HL-60 (cell line): Measurements from ENCODE around the gene ZNF384.

Experiments used
- CTCF ChIP-seq: IDR thresholded peaks from one replicate; pipeline ENCODE4 v1.5.1; 2011; ENCODE audit warnings: low read length, control low read depth, inconsistent platforms; ENCODE audit not compliant: insufficient read depth
- GABPA ChIP-seq: IDR thresholded peaks from 2 replicates; pipeline ENCODE4 v1.6.1; 2012; ENCODE audit warnings: low read depth
- POLR2AphosphoS5 ChIP-seq: IDR thresholded peaks from 2 replicates; pipeline ENCODE4 v1.6.1; 2012; ENCODE audit warnings: low read depth
- REST ChIP-seq: IDR thresholded peaks from 2 replicates; pipeline ENCODE4 v1.6.1; 2012; ENCODE audit warnings: low read depth; ENCODE audit not compliant: insufficient replicate concordance

GRCh38 chr12:6618483-6619225, 70.5 kb downstream of the ZNF384 start:
- TF ChIP-seq CTCF (no peak), POLR2AphosphoS5 (no peak), REST (no peak), GABPA (no peak)
